Muscle layer of duodenum (tissue), 2 donors: ENCODE data around the gene RIF1.
"Not testable (repeated sequence)": the region's sequence is repeated elsewhere in the genome, so short reads cannot be mapped to it uniquely, and the experiment has no call there.

Experiments used
- H3K27ac ChIP-seq: one replicate; pipeline ENCODE4 v1.7.0; 2013; ENCODE audit warnings: mild to moderate bottlenecking, low read length
- H3K27me3 ChIP-seq: one replicate; pipeline ENCODE4 v1.7.0; 2013; ENCODE audit warnings: low read depth, mild to moderate bottlenecking, control low read depth, low read length
- H3K36me3 ChIP-seq, 2 donors: one replicate each; pipeline ENCODE4 v1.7.0; 2013; ENCODE audit warnings: low read length in 2 of 2, control low read depth in 1 of 2, mild to moderate bottlenecking in 1 of 2; ENCODE audit not compliant: insufficient read depth in 2 of 2, control insufficient read depth in 1 of 2
- H3K4me1 ChIP-seq, 2 donors: one replicate each; pipeline ENCODE4 v1.7.0; 2013; ENCODE audit warnings: low read length in 2 of 2, mild to moderate bottlenecking in 2 of 2, control low read depth in 1 of 2, moderate library complexity in 1 of 2; ENCODE audit not compliant: insufficient read depth in 2 of 2, control insufficient read depth in 1 of 2
- H3K4me3 ChIP-seq, 2 donors: one replicate each; pipeline ENCODE4 v1.7.0; 2013; ENCODE audit warnings: low read length in 2 of 2, low read depth in 1 of 2, mild to moderate bottlenecking in 1 of 2
- H3K9me3 ChIP-seq, 2 donors: one replicate each; pipeline ENCODE4 v1.7.0; 2013; ENCODE audit warnings: low read length in 2 of 2, control low read depth in 1 of 2, mild to moderate bottlenecking in 1 of 2; ENCODE audit not compliant: control insufficient read depth in 1 of 2
- donor health status: healthy.

Gene RIF1

DNA sequence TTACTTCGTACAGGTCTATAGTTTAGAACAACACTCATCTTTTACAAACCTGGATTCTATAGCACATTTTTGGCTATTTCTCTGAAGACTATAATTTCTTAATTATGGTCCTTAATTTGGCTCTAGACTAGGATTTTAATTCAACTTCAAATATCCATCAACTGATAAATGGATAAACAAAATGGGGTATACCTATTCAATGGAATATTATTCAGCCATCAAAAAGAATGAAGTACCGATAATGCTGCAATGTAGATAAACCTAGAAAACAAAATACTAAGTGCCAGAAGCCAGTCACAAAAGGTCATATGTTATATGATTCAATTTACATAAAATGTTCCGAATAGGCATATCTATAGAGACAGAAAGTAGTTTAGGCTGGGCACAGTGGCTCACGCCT lies 15.2 kb upstream of the RIF1 start:
- Histone ChIP-seq H3K27me3 (no peaks in the 10 kb centered on the region), H3K27ac (no peak overlapping the region), H3K4me3 (no peak overlapping the region), H3K9me3 (no peaks in the 10 kb centered on the region), H3K4me1 (no peaks in the 10 kb centered on the region), H3K36me3 (no peaks in the 10 kb centered on the region)

DNA sequence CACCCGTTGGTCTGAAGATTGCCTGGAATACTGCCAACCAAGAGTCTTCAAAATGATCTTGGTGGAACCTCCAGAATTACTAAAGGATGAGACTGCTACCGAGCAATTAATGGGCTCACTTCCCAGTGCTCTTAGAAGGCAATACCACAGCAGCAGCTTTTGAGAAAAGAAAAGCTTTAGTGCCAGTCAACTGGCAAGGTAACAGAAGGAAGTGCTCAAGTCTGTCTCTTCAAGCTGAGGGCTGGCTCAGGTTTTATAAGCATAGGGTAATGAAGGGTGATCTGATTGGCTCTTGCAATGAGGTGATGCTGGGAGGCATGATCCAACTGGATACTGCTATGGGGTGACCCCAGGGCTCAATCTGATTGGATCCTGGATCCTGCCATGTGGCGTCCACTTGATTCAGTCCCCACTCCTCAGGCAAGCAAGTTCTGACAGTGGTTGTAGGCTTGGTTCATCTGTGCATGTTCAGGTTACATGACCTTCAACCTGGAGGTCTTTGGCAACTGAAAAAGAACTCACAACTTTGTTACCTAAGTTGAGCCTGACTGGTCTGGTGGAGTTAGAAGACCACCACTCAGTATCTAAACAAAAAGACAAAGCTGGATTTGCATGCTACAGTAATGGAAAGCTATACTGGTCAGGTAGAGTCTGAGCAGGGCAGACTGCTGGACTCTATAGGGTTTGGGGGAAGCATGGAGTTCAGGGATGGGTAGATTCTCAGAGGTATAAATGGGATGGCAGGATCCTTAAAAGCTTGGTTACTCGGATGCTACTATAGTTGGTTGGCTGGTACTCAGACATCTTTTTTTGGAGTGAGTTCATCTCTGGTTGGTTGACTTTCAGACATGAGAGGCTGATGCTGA lies 14.0 kb upstream of the RIF1 start:
- Histone ChIP-seq H3K27ac (no peak overlapping the region), H3K4me1 (no peaks in the 10 kb centered on the region), H3K9me3 (no peaks in the 10 kb centered on the region), H3K4me3 (no peak overlapping the region), H3K27me3 (no peaks in the 10 kb centered on the region), H3K36me3 (no peaks in the 10 kb centered on the region)

DNA sequence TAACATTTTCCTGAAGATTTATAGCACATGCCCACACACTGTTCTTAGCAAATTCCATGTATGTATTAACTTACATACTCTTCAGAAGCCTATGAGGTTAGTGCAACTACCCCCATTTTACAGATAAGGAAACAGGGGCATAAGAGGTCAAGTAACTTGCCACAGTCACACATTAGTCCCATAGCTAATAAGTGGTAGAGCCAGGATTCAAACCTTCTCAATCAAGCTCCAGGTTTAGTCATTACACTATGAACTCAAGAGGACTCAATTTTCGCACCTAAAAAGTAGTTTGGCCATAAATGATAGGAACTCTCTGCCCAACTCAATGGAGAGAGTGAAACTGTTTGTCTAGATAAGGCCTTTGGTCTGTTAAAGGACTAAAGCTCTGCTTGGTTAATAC lies 9.7 kb upstream of the RIF1 start:
- H3K9me3 ChIP-seq, result no peaks in the 10 kb centered on the region
- H3K4me1 ChIP-seq, result no peaks in the 10 kb centered on the region
- no peaks in the 10 kb centered on the region for H3K36me3 ChIP-seq
- H3K4me3 ChIP-seq, result no peak overlapping the region
- no peak overlapping the region for H3K27ac ChIP-seq
- H3K27me3 ChIP-seq, result no peaks in the 10 kb centered on the region

DNA sequence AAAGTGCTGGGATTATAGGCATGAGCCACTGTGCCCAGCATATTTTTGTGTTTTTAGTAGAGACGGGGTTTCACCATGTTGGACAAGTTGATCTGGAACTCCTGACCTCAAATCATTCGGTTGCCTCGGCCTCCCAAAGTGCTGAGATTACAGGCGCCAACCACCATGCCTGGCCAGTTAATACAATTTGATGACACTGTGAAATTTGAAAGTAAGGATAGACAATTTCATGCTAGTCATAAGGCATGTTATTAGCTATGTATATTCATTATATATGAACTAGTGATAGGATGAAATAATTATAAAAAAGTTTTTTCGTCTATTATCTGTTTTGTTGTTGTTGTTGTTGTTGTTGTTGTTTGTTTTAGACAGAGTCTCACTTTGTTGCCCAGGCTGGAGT lies 8.6 kb upstream of the RIF1 start:
- Histone ChIP-seq H3K4me1 (no peaks in the 10 kb centered on the region), H3K27me3 (no peaks in the 10 kb centered on the region), H3K36me3 (no peaks in the 10 kb centered on the region), H3K9me3 (no peaks in the 10 kb centered on the region), H3K27ac (no peak overlapping the region), H3K4me3 (no peak overlapping the region)

DNA sequence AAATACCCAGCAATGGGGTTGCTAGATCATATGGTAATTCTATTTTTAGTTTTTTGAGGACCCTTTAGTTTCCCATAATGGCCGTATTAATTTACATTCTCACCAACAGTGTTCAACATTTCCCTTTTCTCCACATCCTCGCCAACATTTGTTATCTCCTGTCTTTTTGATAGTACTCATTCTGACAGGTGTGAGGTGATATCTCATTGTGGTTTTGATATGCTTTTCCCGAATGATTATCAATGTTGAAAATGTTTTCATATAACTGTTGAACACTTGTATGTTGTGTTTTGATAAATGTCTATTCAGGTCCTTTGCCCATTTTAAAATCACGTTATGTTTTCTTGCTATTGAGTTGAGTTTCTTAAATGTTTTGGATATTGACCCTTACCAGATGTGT lies 5.8 kb upstream of the RIF1 start:
- no peak overlapping the region for H3K4me3 ChIP-seq
- H3K4me1 ChIP-seq, result no peaks in the 10 kb centered on the region

DNA sequence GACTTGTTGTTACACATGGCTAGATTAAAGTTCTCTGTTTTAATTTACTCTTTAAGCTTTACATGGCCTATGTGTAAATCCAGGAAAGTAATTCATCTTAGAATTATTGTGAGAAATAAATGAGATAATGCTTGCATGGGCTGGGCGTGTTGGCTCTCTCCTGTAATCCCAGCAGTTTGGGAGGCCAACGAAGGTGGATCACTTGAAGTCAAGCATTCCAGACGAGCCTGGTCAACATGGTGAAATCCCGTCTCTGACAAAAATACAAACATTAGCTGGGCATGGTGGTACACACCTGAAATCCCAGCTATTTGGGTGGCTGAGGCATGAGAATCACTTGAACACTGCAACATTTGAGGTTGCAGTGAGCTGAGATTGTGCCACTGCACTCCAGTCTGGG lies 4.3 kb upstream of the RIF1 start:
- Histone ChIP-seq H3K4me3 (no peak overlapping the region), H3K9me3 (no peaks in the 10 kb centered on the region), H3K27ac (no peak overlapping the region), H3K27me3 (no peaks in the 10 kb centered on the region), H3K4me1 (no peaks in the 10 kb centered on the region), H3K36me3 (peaks cover 0 to 3% of the 10 kb centered on the region in 2 donors)

More for the DNA sequence above, 5.8 kb upstream of the RIF1 start:
- Histone ChIP-seq H3K27me3 (no peaks in the 10 kb centered on the region), H3K36me3 (no peaks in the 10 kb centered on the region), H3K9me3 (no peaks in the 10 kb centered on the region), H3K27ac (no peak overlapping the region)

DNA sequence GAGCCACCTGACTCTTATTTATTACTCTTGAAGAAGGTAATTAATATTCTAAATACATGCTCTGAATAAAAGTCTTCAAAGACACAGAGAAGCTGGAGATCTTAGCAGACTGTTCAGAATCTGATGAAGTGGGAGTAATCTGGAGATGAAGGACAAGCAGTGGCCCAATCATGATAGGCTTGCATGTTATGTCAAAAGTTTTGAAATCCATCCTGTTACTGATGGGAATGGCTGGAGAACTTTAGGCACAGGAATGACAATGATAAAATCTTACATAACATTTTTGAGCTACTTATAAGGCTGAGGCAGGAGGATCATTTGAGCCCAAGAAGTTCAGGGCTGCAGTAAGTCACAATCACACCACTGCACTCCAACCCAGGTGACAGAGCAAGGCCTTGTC lies 2.4 kb upstream of the RIF1 start:
- Histone ChIP-seq H3K9me3 (no peaks in the 10 kb centered on the region), H3K36me3 (peaks cover 3% of the 10 kb centered on the region in 2 donors), H3K27me3 (no peaks in the 10 kb centered on the region), H3K4me3 (no peak overlapping the region), H3K4me1 (peaks cover 0 to 15% of the 10 kb centered on the region in 2 donors), H3K27ac (no peak overlapping the region)

DNA sequence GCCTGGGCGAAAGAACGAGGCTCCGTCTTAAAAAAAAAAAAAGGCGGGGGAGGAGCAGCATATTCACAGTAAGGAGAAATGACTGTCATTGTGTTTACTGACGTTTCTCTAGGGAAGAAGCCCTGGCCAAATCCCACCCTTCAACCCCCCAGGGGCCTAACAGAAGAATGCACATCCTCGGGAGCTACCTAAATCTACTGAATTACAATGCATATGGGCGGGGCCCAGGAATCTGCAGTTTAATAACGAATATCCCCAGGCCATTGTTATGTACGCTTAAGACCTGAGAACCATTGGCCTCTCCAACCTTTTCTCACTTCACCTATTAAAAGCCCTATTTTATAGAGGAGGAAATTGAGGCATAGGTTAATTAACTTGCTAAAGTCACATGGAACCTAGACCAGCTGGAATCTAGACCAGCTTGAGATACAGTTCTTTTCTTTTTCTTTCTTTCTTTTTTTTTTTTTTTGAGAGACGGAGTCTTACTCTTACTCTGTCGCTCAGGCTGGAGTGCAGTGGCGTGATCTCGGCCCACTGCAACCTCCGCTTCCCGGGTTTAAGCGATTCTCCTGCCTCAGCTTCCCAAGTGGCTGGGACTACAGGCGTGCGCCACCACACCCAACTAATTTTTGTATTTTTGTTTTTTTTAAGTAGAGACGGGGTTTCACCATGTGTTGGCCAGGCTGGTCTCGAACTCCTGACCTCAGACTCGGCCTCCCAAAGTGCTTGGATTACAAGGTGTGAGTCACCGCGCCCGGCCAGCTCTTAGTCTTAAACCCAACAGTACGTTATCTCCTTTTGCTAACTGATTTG lies 708 bp upstream of the RIF1 start:
- Histone ChIP-seq H3K27me3 (no peaks in the 10 kb centered on the region), H3K4me3 (peak overlapping the region; percentile 90 to 99), H3K36me3 (peaks cover 3 to 8% of the 10 kb centered on the region in 2 donors), H3K4me1 (peaks cover 0 to 20% of the 10 kb centered on the region in 2 donors), H3K9me3 (no peaks in the 10 kb centered on the region), H3K27ac (no peak overlapping the region)

DNA sequence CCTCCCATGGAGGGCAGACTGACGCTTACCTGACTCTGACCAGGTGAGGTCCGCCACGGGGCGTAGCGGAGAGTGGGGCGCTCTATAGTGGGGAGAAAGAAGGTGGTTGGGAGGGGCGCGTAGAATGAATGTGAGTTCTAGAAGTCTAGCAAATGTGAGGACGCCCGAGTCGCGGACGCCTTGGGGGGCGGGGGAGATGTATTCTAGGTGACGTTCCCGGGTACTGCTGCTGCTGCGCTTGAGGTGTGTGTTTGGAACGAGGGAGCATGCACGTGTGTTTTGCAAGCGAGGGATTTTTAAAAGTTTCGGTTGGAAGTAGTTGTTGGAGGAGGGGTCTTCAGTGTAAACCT lies 758 bp downstream of the RIF1 start:
- Histone ChIP-seq H3K27me3 (no peaks in the 10 kb centered on the region), H3K4me1 (peaks cover 0 to 20% of the 10 kb centered on the region in 2 donors), H3K36me3 (peaks cover 3 to 12% of the 10 kb centered on the region in 2 donors), H3K4me3 (peak overlapping the region; percentile 90 to 99), H3K27ac (peak overlapping the region; percentile 87), H3K9me3 (no peaks in the 10 kb centered on the region)

DNA sequence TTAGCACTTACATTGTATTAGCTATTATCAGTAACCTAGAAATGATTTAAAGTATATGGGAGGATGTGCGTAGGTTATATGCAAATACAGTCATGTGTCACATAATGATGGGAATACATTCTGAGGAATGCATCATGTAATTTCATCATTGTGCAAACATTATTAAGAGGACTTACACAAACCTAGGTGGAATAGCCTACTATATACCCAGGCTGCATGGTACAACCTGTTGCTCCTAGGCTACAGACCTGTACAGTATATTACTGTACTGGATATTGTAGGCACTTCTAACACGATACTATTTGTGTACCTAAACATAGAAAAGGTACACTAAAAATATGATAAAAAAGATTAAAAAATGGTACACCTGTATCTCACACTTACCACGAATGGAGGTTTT lies 7.9 kb downstream of the RIF1 start:
- Histone ChIP-seq H3K9me3 (no peaks in the 10 kb centered on the region), H3K4me3 (no peak overlapping the region), H3K27me3 (no peaks in the 10 kb centered on the region), H3K27ac (no peak overlapping the region), H3K4me1 (peaks cover 0 to 1% of the 10 kb centered on the region in 2 donors), H3K36me3 (peaks cover 36 to 48% of the 10 kb centered on the region in 2 donors)

DNA sequence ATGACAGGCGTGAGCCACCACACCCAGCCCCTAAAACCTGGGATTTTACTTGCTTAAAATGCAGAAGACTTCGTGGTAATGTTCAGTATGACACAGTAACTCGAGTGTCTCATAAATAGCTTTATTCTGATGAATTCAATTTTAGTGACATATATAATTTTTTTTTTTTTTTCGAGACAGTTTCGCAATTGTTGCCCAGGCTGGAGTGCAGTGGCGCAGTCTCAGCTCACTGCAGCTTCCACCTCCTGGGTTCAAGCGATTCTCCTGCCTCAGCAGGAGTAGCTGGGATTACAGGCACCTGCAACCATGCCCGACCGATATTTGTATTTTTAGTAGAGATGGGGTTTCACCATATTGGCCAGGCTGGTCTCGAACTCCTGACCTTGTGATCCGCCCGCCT lies 12.0 kb downstream of the RIF1 start:
- not testable (repeated sequence) for H3K27ac ChIP-seq, H3K9me3 ChIP-seq, H3K27me3 ChIP-seq, H3K4me1 ChIP-seq, H3K4me3 ChIP-seq
- peaks cover 39 to 48% of the 10 kb centered on the region in 2 donors for H3K36me3 ChIP-seq
